Effector CD4-positive, alpha-beta T cell (primary cell): ENCODE measurements around the gene SEC24B.

Experiments
- DNase-seq: peaks from one replicate; pipeline ENCODE4 v3.0.0-alpha.2; 2020

The SEC24B gene

GRCh38 chr4:109588176-109588575, 154.6 kb downstream of the SEC24B start:
- DNase-seq, result peak; percentile 7

DNA sequence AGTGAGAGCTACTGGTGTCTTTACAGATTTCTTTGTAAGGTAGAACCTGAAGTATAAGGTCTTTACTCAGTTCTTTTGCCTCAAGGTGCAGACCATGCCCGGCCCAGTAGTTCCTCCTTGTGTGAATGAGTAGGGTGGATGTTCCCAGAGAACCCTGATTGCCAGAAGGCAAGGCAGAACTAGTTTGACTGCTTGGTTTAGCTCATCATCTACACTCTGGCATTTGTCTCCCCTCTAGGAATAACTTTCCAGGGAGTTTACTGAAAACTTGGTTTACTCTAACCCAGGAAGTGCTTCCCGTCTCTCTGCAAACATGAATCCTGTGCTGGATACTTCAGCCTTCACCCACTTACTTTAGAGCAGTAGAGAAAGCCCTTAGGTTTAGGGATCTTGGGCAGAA, 155.5 kb downstream of the SEC24B start:
- no peak for DNase-seq

DNA sequence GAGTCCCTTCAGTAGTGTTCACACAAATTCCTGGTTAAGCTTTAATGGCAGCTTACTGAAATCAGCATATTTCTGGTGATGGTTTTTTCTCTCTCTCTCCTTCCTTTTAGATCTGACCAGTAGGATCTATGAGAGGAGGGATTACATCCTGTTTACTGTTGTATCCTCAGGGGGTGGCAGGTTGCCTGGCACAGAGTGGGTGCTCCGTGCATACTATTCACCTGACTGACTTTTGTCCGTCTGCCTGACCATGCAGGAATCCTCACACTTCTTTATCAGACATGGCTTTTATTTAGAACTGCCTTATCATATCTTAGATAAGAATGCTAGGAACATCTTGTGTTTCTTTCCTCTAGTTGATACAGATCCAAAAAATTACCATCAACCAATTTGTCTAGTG, 156.0 kb downstream of the SEC24B start:
- DNase-seq, result no peak
